Measurements from ENCODE around the gene TUBA1C.

TUBA1C gene

DNA sequence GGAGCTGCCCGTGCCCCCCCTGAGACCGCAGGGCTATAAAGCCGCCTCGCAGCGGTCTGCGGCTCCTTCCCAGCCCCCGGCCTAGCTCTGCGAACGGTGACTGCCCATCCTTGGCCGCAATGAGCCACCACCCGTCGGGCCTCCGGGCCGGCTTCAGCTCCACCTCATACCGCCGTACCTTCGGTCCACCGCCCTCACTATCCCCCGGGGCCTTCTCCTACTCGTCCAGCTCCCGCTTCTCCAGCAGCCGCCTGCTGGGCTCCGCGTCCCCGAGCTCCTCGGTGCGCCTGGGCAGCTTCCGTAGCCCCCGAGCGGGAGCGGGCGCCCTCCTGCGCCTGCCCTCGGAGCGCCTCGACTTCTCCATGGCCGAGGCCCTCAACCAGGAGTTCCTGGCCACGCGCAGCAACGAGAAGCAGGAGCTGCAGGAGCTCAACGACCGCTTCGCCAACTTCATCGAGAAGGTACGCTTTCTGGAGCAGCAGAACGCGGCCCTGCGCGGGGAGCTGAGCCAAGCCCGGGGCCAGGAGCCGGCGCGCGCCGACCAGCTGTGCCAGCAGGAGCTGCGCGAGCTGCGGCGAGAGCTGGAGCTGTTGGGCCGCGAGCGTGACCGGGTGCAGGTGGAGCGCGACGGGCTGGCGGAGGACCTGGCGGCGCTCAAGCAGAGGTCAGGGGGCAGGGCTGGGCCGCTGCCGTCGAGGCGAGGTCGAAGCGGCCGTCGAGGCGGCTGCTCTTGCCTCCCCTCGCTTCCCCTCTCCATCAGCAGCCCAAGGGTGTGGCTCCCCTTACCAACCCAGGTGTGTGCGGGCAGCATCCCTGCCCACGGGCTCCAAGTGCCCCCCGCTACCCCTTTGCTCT lies 30.4 kb downstream of the TUBA1C start, which contains the start of gene PRPH:
Gene PRPH, plus strand, starts transcription at position 66 of the 855 bp plus-strand sequence. Its CDS starts 54 bp downstream, at position 120.
- Histone ChIP-seq H3K4me3 (ENCODE audit: insufficient read depth, low read depth, low read length, poor library complexity, severe bottlenecking) (no peak within 1 kb of the TSS), H3K36me3 (ENCODE audit: control insufficient read depth, insufficient read depth, low read length) (no peaks in the 10 kb centered on the region), H3K27me3 (replicated peaks; ENCODE audit: control insufficient read depth, insufficient read depth, low read length, poor library complexity, severe bottlenecking) (peaks cover 43% of the 10 kb centered on the region), H3K27ac (ENCODE audit: insufficient read depth, low read length, poor library complexity, severe bottlenecking) (no peak within 1 kb of the TSS), H3K4me1 (ENCODE audit: control insufficient read depth, insufficient read depth, low read length, poor library complexity, severe bottlenecking) (peaks cover 20% of the 10 kb centered on the region), H3K9me3 (ENCODE audit: control insufficient read depth, low read length) (no peaks in the 10 kb centered on the region)
- DNase-seq: no peak

DNA sequence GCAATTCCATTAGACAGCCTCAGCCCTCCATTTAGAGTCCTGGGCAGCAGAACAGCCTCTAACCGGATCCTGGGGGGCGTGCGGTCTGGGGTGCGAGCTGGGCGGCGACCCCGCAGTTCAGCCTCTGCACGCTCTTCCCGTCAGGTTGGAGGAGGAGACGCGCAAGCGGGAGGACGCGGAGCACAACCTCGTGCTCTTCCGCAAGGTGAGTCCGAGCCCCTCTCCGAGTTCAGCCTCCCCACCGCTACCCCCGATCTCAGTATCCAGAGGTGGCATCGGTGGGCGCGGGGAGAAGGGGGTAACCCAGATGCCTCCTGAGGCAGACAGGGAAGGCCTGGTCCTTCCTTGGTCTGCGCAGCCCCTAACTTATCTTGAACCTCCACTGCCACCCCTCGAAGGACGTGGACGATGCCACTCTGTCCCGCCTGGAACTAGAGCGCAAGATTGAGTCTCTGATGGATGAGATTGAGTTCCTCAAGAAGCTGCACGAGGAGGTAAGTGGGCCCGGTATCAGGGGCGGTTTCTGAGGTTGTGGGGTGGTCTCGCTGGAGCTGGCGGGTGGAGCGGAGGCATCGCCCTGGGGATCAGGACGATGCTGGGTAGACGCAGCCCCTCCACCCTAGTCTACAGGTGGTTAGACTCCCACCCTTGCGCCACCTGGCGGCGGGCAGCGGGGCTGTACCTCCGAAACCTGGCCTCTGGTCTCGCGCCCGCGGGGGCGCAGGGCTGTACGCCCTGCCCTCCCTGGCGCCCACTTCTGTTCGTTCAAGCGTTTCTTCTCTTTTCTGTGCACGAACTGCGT lies 31.4 kb downstream of the TUBA1C start:
- Histone ChIP-seq H3K27me3 (replicated peaks; ENCODE audit: control insufficient read depth, insufficient read depth, low read length, poor library complexity, severe bottlenecking) (peaks cover 43% of the 10 kb centered on the region), H3K4me3 (ENCODE audit: insufficient read depth, low read depth, low read length, poor library complexity, severe bottlenecking) (peak overlapping the region; percentile 48)

DNA sequence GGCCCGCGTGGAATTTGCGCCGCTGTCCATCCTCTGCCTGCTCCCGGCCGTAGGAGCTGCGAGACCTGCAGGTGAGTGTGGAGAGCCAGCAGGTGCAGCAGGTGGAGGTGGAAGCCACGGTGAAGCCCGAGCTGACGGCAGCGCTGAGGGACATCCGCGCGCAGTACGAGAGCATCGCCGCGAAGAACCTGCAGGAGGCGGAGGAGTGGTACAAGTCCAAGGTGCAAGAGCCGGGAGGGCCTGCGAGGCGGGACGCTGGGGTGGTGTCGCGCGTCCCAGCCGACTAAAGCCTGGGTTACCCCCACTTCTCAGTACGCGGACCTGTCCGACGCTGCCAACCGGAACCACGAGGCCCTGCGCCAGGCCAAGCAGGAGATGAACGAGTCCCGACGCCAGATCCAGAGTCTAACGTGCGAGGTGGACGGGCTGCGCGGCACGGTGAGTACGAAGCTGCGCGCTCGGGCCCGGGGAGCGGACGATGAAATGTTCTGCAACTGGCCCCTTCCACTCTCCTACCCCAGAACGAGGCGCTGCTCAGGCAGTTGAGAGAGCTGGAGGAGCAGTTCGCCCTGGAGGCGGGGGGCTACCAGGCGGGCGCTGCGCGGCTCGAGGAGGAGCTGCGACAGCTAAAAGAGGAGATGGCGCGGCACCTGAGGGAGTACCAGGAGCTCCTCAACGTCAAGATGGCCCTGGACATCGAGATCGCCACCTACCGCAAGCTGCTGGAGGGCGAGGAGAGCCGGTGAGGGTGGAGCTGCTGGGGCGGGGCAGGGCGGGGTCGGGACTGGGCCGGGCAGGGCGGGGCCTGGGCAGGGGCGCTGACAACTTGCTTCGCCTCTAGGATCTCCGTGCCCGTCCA lies 32.2 kb downstream of the TUBA1C start:
- peak in 1 of 3 donors; percentile 5 for DNase-seq
- no peaks in the 10 kb centered on the region for H3K9me3 ChIP-seq (ENCODE audit: control insufficient read depth, low read length)
- H3K36me3 ChIP-seq (ENCODE audit: control insufficient read depth, insufficient read depth, low read length): no peaks in the 10 kb centered on the region
- peaks cover 20% of the 10 kb centered on the region for H3K4me1 ChIP-seq (ENCODE audit: control insufficient read depth, insufficient read depth, low read length, poor library complexity, severe bottlenecking)
- no peak overlapping the region for H3K27ac ChIP-seq (ENCODE audit: insufficient read depth, low read length, poor library complexity, severe bottlenecking)
- peak overlapping the region; percentile 48 for H3K4me3 ChIP-seq (ENCODE audit: insufficient read depth, low read depth, low read length, poor library complexity, severe bottlenecking)
- H3K27me3 ChIP-seq (replicated peaks; ENCODE audit: control insufficient read depth, insufficient read depth, low read length, poor library complexity, severe bottlenecking): peaks cover 43% of the 10 kb centered on the region

More for the DNA sequence above, 31.4 kb downstream of the TUBA1C start:
- DNase-seq: peak; percentile 27 to 48 (median 38)
- H3K36me3 ChIP-seq (ENCODE audit: control insufficient read depth, insufficient read depth, low read length): no peaks in the 10 kb centered on the region
- no peaks in the 10 kb centered on the region for H3K9me3 ChIP-seq (ENCODE audit: control insufficient read depth, low read length)
- no peak overlapping the region for H3K27ac ChIP-seq (ENCODE audit: insufficient read depth, low read length, poor library complexity, severe bottlenecking)
- H3K4me1 ChIP-seq (ENCODE audit: control insufficient read depth, insufficient read depth, low read length, poor library complexity, severe bottlenecking): peaks cover 20% of the 10 kb centered on the region

DNA sequence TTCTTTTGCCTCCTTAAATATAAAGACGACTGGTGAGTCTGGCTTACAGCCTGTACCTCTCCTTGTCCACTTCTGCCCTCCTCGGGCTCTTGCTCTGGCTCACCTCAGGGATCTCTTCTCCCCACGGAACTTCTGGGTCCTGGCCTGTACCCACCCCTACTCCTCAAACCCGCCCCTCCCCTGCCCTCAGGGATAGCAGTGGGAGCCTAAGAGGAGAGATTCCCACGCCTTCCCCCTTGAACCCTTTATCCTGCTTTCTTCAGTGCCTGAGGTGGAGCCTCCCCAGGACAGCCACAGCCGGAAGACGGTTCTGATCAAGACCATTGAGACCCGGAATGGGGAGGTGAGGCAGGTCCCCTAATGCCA lies 32.8 kb downstream of the TUBA1C start:
- Histone ChIP-seq H3K36me3 (ENCODE audit: control insufficient read depth, insufficient read depth, low read length) (no peaks in the 10 kb centered on the region), H3K27ac (ENCODE audit: insufficient read depth, low read length, poor library complexity, severe bottlenecking) (no peak overlapping the region), H3K4me1 (ENCODE audit: control insufficient read depth, insufficient read depth, low read length, poor library complexity, severe bottlenecking) (peaks cover 20% of the 10 kb centered on the region), H3K4me3 (ENCODE audit: insufficient read depth, low read depth, low read length, poor library complexity, severe bottlenecking) (no peak overlapping the region), H3K27me3 (replicated peaks; ENCODE audit: control insufficient read depth, insufficient read depth, low read length, poor library complexity, severe bottlenecking) (peaks cover 43% of the 10 kb centered on the region), H3K9me3 (ENCODE audit: control insufficient read depth, low read length) (no peaks in the 10 kb centered on the region)
- no peak for DNase-seq

DNA sequence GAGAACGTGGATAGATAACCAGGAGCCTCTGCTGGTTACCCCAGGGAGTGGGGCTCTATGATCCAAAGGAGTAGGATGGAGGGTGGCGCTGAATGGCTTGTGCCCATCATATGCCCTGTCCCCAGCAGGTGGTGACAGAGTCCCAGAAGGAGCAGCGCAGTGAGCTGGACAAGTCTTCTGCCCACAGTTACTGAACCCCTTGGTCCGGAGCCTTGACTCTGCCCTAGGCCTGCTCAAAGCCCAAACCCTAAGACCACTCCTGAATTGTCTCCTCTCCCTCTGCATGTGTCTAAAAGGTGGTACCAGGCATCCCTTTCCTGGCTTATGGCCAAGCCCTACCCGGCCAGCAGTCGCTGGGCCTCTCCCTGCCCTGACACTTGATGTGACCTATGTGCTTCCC lies 33.3 kb downstream of the TUBA1C start:
- Histone ChIP-seq H3K27me3 (replicated peaks; ENCODE audit: control insufficient read depth, insufficient read depth, low read length, poor library complexity, severe bottlenecking) (peaks cover 43% of the 10 kb centered on the region), H3K27ac (ENCODE audit: insufficient read depth, low read length, poor library complexity, severe bottlenecking) (no peak overlapping the region), H3K36me3 (ENCODE audit: control insufficient read depth, insufficient read depth, low read length) (no peaks in the 10 kb centered on the region), H3K4me1 (ENCODE audit: control insufficient read depth, insufficient read depth, low read length, poor library complexity, severe bottlenecking) (peaks cover 20% of the 10 kb centered on the region), H3K9me3 (ENCODE audit: control insufficient read depth, low read length) (no peaks in the 10 kb centered on the region), H3K4me3 (ENCODE audit: insufficient read depth, low read depth, low read length, poor library complexity, severe bottlenecking) (no peak overlapping the region)
- no peak for DNase-seq

DNA sequence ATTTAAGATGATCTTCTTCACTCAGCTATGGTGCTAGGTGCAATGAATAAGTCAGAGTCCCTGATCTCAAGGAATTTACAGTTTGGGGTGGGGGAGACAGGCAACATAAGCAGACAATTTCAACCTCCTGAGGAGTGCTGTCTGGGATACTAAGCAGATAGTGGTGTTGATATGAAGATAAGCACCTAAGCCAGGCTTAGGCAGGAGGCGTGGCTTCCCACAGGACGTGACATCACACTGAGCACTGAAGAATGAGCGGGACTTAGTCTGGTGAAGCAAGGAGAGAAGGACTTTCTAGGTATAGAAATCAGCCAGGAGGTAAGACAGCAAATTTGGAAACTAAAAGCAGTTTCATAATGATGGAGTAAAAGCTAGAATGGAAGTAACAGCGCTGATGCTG lies 36.9 kb downstream of the TUBA1C start:
- Histone ChIP-seq H3K4me3 (ENCODE audit: insufficient read depth, low read depth, low read length, poor library complexity, severe bottlenecking) (no peak overlapping the region), H3K9me3 (ENCODE audit: control insufficient read depth, low read length) (no peaks in the 10 kb centered on the region), H3K27ac (ENCODE audit: insufficient read depth, low read length, poor library complexity, severe bottlenecking) (no peak overlapping the region), H3K27me3 (replicated peaks; ENCODE audit: control insufficient read depth, insufficient read depth, low read length, poor library complexity, severe bottlenecking) (peaks cover 20% of the 10 kb centered on the region), H3K36me3 (ENCODE audit: control insufficient read depth, insufficient read depth, low read length) (no peaks in the 10 kb centered on the region), H3K4me1 (ENCODE audit: control insufficient read depth, insufficient read depth, low read length, poor library complexity, severe bottlenecking) (peaks cover 7% of the 10 kb centered on the region)
- DNase-seq: no peak

DNA sequence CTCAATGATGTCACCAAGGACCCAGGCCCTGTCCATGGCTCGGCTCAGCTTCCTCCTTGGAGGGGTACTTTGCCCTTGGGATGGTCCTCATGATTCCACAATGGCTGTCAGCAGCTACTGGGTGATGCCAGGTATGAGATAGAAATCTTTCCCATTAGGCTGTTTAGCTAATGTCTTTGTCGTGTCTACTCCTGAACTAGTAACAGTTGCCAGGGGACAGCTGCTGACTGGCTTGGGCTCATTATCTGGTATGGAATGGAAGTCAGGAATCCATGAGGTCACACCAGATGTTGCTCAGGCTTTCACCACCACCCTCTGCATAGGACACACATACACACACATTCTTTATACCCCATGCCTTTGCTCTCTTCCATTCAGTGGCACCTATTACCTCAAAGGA lies 39.3 kb downstream of the TUBA1C start:
- Histone ChIP-seq H3K9me3 (ENCODE audit: control insufficient read depth, low read length) (no peaks in the 10 kb centered on the region), H3K27ac (ENCODE audit: insufficient read depth, low read length, poor library complexity, severe bottlenecking) (no peak overlapping the region), H3K4me1 (ENCODE audit: control insufficient read depth, insufficient read depth, low read length, poor library complexity, severe bottlenecking) (no peaks in the 10 kb centered on the region), H3K36me3 (ENCODE audit: control insufficient read depth, insufficient read depth, low read length) (no peaks in the 10 kb centered on the region), H3K27me3 (replicated peaks; ENCODE audit: control insufficient read depth, insufficient read depth, low read length, poor library complexity, severe bottlenecking) (no peaks in the 10 kb centered on the region), H3K4me3 (ENCODE audit: insufficient read depth, low read depth, low read length, poor library complexity, severe bottlenecking) (no peak overlapping the region)
- DNase-seq: no peak

DNA sequence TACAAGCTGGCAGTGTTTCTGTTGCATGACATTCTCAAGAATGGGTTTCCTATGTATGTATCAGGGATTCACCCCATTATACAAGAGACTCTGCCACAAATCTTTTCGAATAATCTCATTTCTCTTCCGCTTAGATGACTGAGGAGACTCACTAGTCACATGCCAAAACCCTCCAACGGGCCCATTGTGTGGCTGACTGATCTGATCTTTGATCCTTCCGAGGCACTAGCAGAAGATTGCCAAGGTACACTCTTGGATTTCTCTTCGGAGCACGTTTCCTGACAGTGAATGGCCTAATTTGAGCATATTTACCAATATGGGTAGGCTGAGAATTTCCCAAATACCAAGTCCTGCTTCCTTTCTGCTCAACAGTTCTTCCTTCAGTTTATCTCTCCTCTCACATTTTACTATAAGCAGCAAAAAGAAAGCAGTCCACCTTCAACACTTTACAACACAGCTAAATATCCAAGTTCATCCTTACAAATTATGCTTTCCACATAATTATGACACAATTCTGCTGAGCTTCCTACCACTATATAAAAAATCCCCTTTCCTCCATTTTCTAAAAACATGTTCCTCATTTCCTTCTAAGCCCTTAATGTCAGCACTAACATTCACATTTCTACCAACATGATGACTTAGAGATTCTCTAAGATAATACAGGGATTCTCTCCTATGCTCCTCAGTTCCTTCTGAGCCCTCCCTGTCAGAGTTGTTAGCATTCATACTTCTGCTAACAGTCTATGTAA lies 41.1 kb downstream of the TUBA1C start:
- Histone ChIP-seq H3K36me3 (ENCODE audit: control insufficient read depth, insufficient read depth, low read length) (no peaks in the 10 kb centered on the region), H3K4me1 (ENCODE audit: control insufficient read depth, insufficient read depth, low read length, poor library complexity, severe bottlenecking) (no peaks in the 10 kb centered on the region), H3K4me3 (ENCODE audit: insufficient read depth, low read depth, low read length, poor library complexity, severe bottlenecking) (no peak overlapping the region), H3K27ac (ENCODE audit: insufficient read depth, low read length, poor library complexity, severe bottlenecking) (no peak overlapping the region), H3K9me3 (ENCODE audit: control insufficient read depth, low read length) (no peaks in the 10 kb centered on the region), H3K27me3 (replicated peaks; ENCODE audit: control insufficient read depth, insufficient read depth, low read length, poor library complexity, severe bottlenecking) (no peaks in the 10 kb centered on the region)
- DNase-seq: no peak

DNA sequence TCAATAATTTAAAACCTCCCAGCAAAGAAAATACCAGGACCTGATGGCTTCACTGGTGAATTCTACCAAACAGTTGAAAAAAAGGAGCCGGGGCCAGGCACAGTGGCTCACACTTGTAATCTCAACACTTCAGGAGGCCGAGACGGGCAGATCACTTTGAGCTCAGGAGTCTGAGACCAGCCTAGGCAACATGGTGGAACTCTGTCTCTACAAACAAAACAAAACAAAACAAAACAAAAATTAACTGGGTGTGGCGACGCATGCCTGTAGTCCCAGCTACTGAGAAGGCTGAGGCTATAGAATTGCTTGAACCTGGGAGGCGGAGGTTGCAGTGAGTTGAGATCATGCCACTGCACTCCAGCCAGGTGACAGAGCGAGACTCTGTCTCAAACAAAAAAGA lies 44.5 kb downstream of the TUBA1C start:
- DNase-seq: no peak
- Histone ChIP-seq H3K36me3 (ENCODE audit: control insufficient read depth, insufficient read depth, low read length) (no peaks in the 10 kb centered on the region), H3K27ac (ENCODE audit: insufficient read depth, low read length, poor library complexity, severe bottlenecking) (no peak overlapping the region), H3K4me3 (ENCODE audit: insufficient read depth, low read depth, low read length, poor library complexity, severe bottlenecking) (no peak overlapping the region), H3K9me3 (ENCODE audit: control insufficient read depth, low read length) (no peaks in the 10 kb centered on the region), H3K4me1 (ENCODE audit: control insufficient read depth, insufficient read depth, low read length, poor library complexity, severe bottlenecking) (no peaks in the 10 kb centered on the region), H3K27me3 (replicated peaks; ENCODE audit: control insufficient read depth, insufficient read depth, low read length, poor library complexity, severe bottlenecking) (no peaks in the 10 kb centered on the region)
